Measurements from ENCODE around the gene LHX2.

The LHX2 gene

GRCh38 chr9:124035001-124035650 is 23.6 kb downstream of the LHX2 start:
- DNase-seq = peak; percentile 54

- DNase-seq = no peak
These were observed 25.0 kb downstream of the LHX2 start for GRCh38 chr9:124036578-124036977.

- peak; percentile 37 for DNase-seq
These were observed 26.2 kb downstream of the LHX2 start for GRCh38 chr9:124037790-124038189.

- DNase-seq = peak; percentile 43
These were observed 26.7 kb downstream of the LHX2 start for GRCh38 chr9:124038239-124038638.

GRCh38 chr9:124038790-124039633 is 27.4 kb downstream of the LHX2 start:
- peak; percentile 31 for DNase-seq

GRCh38 chr9:124040186-124040931 is 28.8 kb downstream of the LHX2 start:
- DNase-seq = peak; percentile 60

GRCh38 chr9:124040935-124041816 is 29.6 kb downstream of the LHX2 start:
- DNase-seq = peak; percentile 79

GRCh38 chr9:124041817-124042116 is 30.2 kb downstream of the LHX2 start:
- DNase-seq = peak; percentile 38

GRCh38 chr9:124042201-124042721 is 30.7 kb downstream of the LHX2 start:
- peak; percentile 55 for DNase-seq

- peak; percentile 12 for DNase-seq
These were observed 32.9 kb downstream of the LHX2 start for GRCh38 chr9:124044448-124044847.

- peak; percentile 59 for DNase-seq
These were observed 33.7 kb downstream of the LHX2 start for GRCh38 chr9:124045076-124045829.

GRCh38 chr9:124045830-124046177 is 34.2 kb downstream of the LHX2 start:
- peak; percentile 52 for DNase-seq

GRCh38 chr9:124046189-124046588 is 34.6 kb downstream of the LHX2 start:
- no peak for DNase-seq

- DNase-seq = peak; percentile 1
These were observed 35.7 kb downstream of the LHX2 start for GRCh38 chr9:124047251-124047672.

- peak; percentile 2 for DNase-seq
These were observed 39.4 kb downstream of the LHX2 start for GRCh38 chr9:124050955-124051354.

GRCh38 chr9:124052401-124052800 is 40.8 kb downstream of the LHX2 start:
- peak; percentile 16 for DNase-seq

GRCh38 chr9:124054582-124055227 is 43.1 kb downstream of the LHX2 start:
- DNase-seq = no peak

- no peak for DNase-seq
These were observed 49.5 kb downstream of the LHX2 start for GRCh38 chr9:124060844-124061605.

- no peak for DNase-seq
These were observed 50.6 kb downstream of the LHX2 start for GRCh38 chr9:124062172-124062571.
